Sciatic nerve (tissue), 2 donors: ENCODE measurements around the gene GRIA1. TPM values are rescaled to one million over a fixed set of nuclear protein-coding genes. Genes with fewer than 3 reads are reported as not detected.
"Not testable (repeated sequence)": the region's sequence is repeated elsewhere in the genome, so short reads cannot be mapped to it uniquely, and the experiment has no call there.

Experiments
- ATAC-seq: fragments of 200-7000 bp; cut with Tn5 transposase; one replicate; pipeline ENCODE4 v1.9.1; 2020; ENCODE audit warnings: mild to moderate bottlenecking, moderate library complexity
- DNase-seq: peaks from one replicate; pipeline ENCODE4 v3.0.0-alpha.2; 2020; ENCODE audit warnings: low spot score
- intact Hi-C: fragments of 100-400 bp; cut with DNase I; formaldehyde crosslinking; loops from one replicate; pipeline ENCODE4 v1.14.2; 2022
- total RNA-seq: library from RNA; stranded (reverse); fragmentation: NEBNext Ultra II Directional; extraction: Animal tissue kit (Norgen Biotek cat#: 25700); gene quantifications from one replicate; pipeline ENCODE4 v1.2.1, GENCODE V29; 2021
- donor health status: DM: no; HTN: no; CAD: no.
- donor health status: DM: no; HTN: no; CAD: no.

Gene GRIA1
- total RNA-seq, 1 donor from 2014 or later: 1.4 TPM

DNA sequence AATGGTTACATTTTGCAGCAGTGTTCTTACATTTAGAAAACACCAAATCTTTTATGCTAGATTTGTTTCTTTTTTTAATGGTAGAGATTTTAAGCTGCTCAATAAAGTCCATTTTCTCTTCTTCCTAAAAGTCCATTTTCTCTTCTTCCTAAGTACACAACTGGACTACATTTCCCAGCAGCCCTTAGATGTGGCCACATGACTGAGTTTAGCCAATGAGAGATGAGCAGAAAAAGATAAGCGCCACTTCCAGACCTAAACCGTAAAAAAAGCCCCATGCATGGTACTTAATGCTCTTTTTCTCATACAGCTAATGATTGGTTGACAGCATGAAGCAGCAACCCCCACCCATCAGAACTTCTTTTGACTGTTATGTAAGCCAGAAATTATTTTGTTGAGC lies 341.5 kb downstream of the GRIA1 start:
- ATAC-seq (no peak), DNase-seq (no peak)
- intact Hi-C loops: no loop called here

DNA sequence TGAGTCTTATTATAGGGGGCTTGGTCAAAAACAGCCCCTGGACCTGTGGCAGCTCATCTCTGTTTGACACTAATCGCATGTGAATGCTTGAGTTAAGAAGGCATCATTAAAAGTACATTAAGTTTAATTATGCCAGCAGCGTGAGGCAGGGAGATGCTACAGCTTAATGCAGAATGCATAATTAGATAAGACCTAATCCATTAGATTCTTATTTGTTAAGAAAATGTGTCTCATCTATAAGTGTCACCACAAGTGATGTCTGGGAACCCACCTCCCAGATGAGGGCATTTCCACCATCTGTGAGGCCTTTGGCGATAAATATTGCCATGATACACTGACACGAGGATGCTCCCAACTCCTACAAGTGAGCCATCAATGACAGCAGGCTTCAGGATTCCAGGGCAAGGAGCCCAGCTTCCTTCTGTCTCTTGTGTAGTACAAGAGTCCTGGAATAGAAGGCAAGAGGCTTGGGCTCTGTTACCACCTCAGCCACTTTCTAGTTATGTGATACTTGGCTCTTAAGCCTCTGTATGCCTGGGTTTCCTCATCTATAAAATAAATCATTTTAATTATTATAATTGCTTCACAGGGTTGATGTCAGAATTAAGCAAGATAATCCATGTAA lies 345.5 kb downstream of the GRIA1 start:
- DNase-seq (no peak), ATAC-seq (no peak)
- intact Hi-C loops: no loop called here

DNA sequence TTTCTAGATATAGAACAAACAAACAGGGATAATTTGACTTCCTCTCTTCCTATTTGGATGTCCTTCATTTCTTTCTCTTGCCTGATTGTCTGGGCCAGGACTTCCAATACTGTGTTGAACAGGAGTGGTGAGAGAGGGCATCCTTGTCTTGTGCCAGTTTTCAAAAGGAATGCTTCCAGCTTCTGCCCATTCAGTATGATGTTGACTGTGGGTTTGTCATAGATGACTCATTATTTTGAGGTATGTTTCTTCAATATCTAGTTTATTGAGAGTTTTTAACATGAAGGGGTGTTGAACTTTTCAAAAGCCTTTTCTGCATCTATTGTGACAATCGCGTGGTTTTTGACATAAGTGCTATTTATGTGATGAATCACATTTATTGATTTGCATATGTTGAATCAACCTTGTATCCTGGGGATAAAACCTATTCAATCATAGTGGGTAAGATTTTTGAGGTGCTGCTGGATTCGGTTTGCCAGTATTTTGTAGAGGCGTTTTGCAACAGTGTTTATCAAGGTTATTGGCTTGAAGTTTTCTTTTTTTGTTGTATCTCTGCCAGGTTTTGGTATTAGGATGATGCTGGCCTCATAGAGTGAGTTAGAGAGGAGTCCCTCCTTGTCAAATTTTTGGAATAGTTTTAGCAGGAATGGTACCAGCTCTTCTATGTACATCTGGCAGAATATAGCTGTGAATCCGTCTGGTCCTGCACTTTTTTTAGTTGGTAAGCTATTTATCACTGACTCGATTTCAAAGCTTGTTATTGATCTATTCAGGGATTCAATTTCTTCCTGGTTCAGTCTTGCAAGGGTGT lies 359.0 kb downstream of the GRIA1 start:
- ATAC-seq, intact Hi-C loops, DNase-seq: not testable (repeated sequence)

DNA sequence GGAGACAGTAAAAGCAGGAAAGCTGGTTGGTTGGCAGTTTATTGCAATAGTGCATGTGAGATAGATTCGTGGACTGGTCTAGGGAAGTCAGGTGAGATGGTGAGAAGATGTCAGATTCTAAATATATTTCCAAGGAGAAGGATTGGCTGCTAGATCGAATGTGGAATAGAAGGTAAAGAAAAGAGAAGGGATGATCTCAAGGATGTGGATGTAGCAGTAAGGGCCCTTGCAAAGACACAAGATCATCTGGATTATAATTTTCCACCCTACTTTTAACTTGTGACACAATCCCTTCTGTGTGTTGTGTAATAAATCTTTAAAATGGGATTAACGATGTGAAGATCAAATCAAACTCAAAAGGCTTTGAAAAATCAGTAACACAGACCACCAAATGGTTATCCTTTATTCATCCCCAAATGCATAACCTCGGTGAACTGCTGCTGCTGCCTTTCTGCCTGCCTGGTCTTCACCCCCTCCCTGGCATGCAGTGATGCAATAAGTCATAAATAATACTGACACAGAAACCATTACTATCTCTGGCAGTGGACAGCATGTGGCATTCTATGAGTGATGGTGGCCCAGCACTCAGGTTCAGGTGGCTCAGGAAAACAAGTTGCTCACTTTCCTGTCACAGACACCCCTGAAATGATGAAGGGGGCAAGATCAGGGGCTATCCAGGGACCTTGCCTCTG lies 369.9 kb downstream of the GRIA1 start:
- DNase-seq (no peak), ATAC-seq (no peak)
- intact Hi-C loops: no loop called here

DNA sequence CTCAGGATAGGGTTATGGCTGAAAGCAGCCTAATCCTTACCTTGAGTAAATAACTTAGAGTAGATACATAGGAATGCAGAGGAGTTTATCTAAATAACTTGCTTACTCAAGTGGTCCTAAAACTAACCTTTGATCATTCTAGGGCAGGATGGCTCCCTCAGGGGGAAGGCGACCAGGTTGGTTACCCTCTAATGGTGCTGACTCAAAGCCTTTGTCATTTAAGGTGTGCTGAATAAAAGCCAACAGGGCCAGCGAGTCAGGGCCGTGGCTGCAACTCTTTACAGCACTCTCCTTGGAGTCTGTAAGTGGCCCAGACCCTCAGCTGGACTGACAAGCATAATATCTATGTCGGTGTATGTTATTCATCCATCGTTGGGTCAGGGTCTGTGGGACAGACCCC lies 372.4 kb downstream of the GRIA1 start:
- ATAC-seq, intact Hi-C loops, DNase-seq: not testable (repeated sequence)
